Gastrocnemius medialis (tissue), 4 donors: ENCODE results near the gene SH3PXD2B.

Experiments used
- POLR2A ChIP-seq, 2 donors: fragments of 450-650 bp; IDR thresholded peaks; one replicate each; pipeline ENCODE4 v1.6.1; 2017; ENCODE audit warnings: antibody characterized with exemption in 2 of 2, mild to moderate bottlenecking in 2 of 2, moderate library complexity in 2 of 2
- TF ChIP-seq, protein P1 (sequence below), 5 experiments: fragments of 450-650 bp in 3 of 5; fragments of 200-600 bp in 2 of 5; sonication (generic) in 2 of 5; IDR thresholded peaks in 4 of 5; conservative IDR thresholded peaks in 1 of 5; 1 replicate in 4 of 5; 2 replicates in 1 of 5; pipeline ENCODE4 v1.5.1; 2016 to 2019; ENCODE audit warnings: antibody characterized with exemption in 5 of 5, mild to moderate bottlenecking in 3 of 5, moderate library complexity in 3 of 5

DNA sequence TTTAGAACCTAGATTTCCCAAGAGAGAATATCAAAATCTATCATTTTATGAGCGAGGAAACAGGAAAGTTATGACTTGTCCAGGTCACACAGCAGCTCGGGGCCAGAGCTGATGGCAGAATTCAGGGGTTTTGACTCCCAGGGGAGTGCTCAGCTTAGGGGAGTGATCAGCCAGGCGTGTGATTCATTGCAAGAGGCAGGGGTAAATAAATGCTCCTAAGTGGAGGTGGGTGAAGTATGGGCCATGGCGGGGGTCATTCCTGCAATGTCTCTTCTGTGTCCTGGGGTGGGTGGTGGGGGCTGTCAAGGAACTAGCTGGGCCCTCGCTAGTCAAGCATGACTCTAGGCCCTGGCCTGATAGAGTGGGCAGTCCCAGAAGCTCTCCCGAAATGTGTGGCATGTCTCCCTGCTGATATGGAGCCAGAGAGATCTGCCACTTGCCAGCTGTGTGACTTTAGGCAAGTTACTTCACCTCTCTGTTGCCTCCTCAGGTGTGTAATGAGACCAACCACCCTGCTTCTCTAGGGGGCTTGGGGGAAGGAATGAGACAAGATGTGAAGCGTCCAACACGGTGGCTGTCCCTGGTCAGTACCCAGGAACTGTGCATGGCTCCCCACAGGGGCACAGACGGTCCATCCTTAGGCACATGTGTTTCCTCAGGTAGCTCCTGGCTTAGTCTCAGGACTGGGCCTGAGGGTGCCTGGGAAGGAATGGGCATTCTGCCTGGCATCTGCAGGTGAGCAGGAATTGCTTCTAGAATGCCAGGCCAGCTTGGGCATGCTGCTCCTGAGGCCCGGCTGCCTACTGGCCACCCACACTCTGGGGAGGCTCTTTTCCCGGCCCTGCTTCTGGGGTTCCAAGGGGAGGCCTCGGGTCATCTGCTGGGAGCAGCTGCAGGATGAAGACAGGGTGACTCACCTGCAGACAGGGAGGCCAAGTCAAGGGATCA lies 36.5 kb upstream of the SH3PXD2B start:
- TF ChIP-seq, protein P1, sequence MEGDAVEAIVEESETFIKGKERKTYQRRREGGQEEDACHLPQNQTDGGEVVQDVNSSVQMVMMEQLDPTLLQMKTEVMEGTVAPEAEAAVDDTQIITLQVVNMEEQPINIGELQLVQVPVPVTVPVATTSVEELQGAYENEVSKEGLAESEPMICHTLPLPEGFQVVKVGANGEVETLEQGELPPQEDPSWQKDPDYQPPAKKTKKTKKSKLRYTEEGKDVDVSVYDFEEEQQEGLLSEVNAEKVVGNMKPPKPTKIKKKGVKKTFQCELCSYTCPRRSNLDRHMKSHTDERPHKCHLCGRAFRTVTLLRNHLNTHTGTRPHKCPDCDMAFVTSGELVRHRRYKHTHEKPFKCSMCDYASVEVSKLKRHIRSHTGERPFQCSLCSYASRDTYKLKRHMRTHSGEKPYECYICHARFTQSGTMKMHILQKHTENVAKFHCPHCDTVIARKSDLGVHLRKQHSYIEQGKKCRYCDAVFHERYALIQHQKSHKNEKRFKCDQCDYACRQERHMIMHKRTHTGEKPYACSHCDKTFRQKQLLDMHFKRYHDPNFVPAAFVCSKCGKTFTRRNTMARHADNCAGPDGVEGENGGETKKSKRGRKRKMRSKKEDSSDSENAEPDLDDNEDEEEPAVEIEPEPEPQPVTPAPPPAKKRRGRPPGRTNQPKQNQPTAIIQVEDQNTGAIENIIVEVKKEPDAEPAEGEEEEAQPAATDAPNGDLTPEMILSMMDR (IDR thresholded peaks at IDR 0.05 in 4 of 5, conservative IDR thresholded peaks at IDR 0.05 in 1 of 5), result no peak
- no peak for TF ChIP-seq POLR2A (IDR thresholded peaks at IDR 0.05)
